GM23338 (cell line): Measurements from ENCODE around the gene C6orf136. TPM values are rescaled to one million over a fixed set of nuclear protein-coding genes. Genes with fewer than 3 reads are reported as not detected.

Experiments
- ATAC-seq: fragments of 200-7000 bp; cut with Tn5 transposase; 3 replicates; pipeline ENCODE4 v1.9.1; 2020
- DNase-seq: peaks from one replicate; pipeline ENCODE4 v3.0.0-alpha.2; 2015; ENCODE audit warnings: low spot score
- H2AFZ ChIP-seq: fragments of 200-600 bp; sonication (generic); 2 replicates; pipeline ENCODE4 v1.8.0; 2016; ENCODE audit warnings: antibody characterized with exemption, mild to moderate bottlenecking, moderate library complexity
- H3F3A ChIP-seq: fragments of 200-600 bp; sonication (generic); replicated peaks from 2 replicates; pipeline ENCODE4 v1.8.0; 2017; ENCODE audit warnings: antibody characterized with exemption, mixed run types, low read depth
- H3K27ac ChIP-seq: fragments of 200-600 bp; sonication (generic); 2 replicates; pipeline ENCODE4 v1.6.1; 2016; ENCODE audit warnings: low read depth
- H3K27me3 ChIP-seq: fragments of 200-600 bp; sonication (generic); 2 replicates; pipeline ENCODE4 v1.8.0; 2016; ENCODE audit warnings: mild to moderate bottlenecking, mixed run types, moderate library complexity; ENCODE audit not compliant: insufficient read depth
- H3K36me3 ChIP-seq: fragments of 200-600 bp; sonication (generic); 2 replicates; pipeline ENCODE4 v1.8.0; 2016; ENCODE audit warnings: mild to moderate bottlenecking; ENCODE audit not compliant: insufficient read depth
- H3K4me1 ChIP-seq: fragments of 200-600 bp; sonication (generic); 2 replicates; pipeline ENCODE4 v1.8.0; 2016; ENCODE audit warnings: mild to moderate bottlenecking, moderate library complexity; ENCODE audit not compliant: insufficient read depth
- H3K4me2 ChIP-seq: fragments of 200-600 bp; sonication (generic); 2 replicates; pipeline ENCODE4 v1.7.1; 2017; ENCODE audit warnings: mixed run types
- H3K4me3 ChIP-seq: fragments of 200-600 bp; sonication (generic); 2 replicates; pipeline ENCODE4 v1.6.1; 2016; ENCODE audit warnings: mixed run types
- H3K79me2 ChIP-seq: fragments of 200-600 bp; sonication (generic); replicated peaks from 2 replicates; pipeline ENCODE4 v1.8.0; 2017; ENCODE audit warnings: mild to moderate bottlenecking; ENCODE audit not compliant: insufficient read depth
- H3K9me2 ChIP-seq: fragments of 200-600 bp; sonication (generic); 2 replicates; pipeline ENCODE4 v1.8.0; 2017; ENCODE audit not compliant: insufficient read depth
- H4K20me1 ChIP-seq: fragments of 200-600 bp; sonication (generic); replicated peaks from 2 replicates; pipeline ENCODE4 v1.8.0; 2017; ENCODE audit warnings: mild to moderate bottlenecking; ENCODE audit not compliant: insufficient read depth
- H3K27ac Mint-ChIP-seq: 2 replicates; pipeline ENCODE4 v1.8.0; 2020; ENCODE audit warnings: inconsistent platforms, mild to moderate bottlenecking, moderate library complexity, mixed read lengths
- H3K27me3 Mint-ChIP-seq: 3 replicates; pipeline ENCODE4 v1.8.0; 2022; ENCODE audit warnings: low read depth, mild to moderate bottlenecking, moderate library complexity, mixed read lengths, inconsistent platforms; ENCODE audit not compliant: insufficient read depth, poor library complexity
- H3K36me3 Mint-ChIP-seq: 3 replicates; pipeline ENCODE4 v1.8.0; 2021; ENCODE audit warnings: low read depth, mild to moderate bottlenecking, inconsistent platforms, moderate library complexity, mixed read lengths
- H3K4me1 Mint-ChIP-seq: 3 replicates; pipeline ENCODE4 v1.8.0; 2020; ENCODE audit warnings: mild to moderate bottlenecking, inconsistent platforms, mixed read lengths
- H3K4me3 Mint-ChIP-seq: 3 replicates; pipeline ENCODE4 v1.8.0; 2021; ENCODE audit warnings: moderate library complexity, mild to moderate bottlenecking, inconsistent platforms, mixed read lengths
- H3K9me3 Mint-ChIP-seq: 3 replicates; pipeline ENCODE4 v1.8.0; 2020; ENCODE audit warnings: moderate library complexity, mild to moderate bottlenecking, inconsistent platforms, mixed read lengths
- CREB1 ChIP-seq: fragments of 250-450 bp; sonication (Bioruptor Pico); IDR thresholded peaks from 2 replicates; pipeline ENCODE4 v1.5.0; 2020; ENCODE audit warnings: low read depth, mild to moderate bottlenecking, moderate library complexity
- CTCF ChIP-seq, 2 experiments: fragments of 200-600 bp in 1 of 2; sonication (generic) in 1 of 2; conservative IDR thresholded peaks; 2 replicates each; pipeline versions ENCODE4 v1.5.1 to v1.6.1; 2016 to 2017; ENCODE audit warnings: antibody characterized with exemption in 2 of 2, low read depth in 2 of 2, mild to moderate bottlenecking in 2 of 2, moderate library complexity in 1 of 2
- ETS1 ChIP-seq: IDR thresholded peaks from 2 replicates; pipeline ENCODE4 v1.6.1; 2016; ENCODE audit warnings: antibody characterized with exemption
- EZH2 ChIP-seq: fragments of 200-600 bp; sonication (generic); IDR thresholded peaks from one replicate; pipeline ENCODE4 v1.8.0; 2017; ENCODE audit warnings: antibody characterized with exemption, mild to moderate bottlenecking, low read depth; ENCODE audit not compliant: unreplicated experiment
- EZH2phosphoT487 ChIP-seq: fragments of 200-600 bp; sonication (generic); IDR thresholded peaks from one replicate; pipeline ENCODE4 v1.8.1; 2018; ENCODE audit warnings: antibody characterized with exemption; ENCODE audit not compliant: unreplicated experiment
- JUNB ChIP-seq: IDR thresholded peaks from one replicate; pipeline ENCODE4 v1.6.1; 2016; ENCODE audit warnings: antibody characterized with exemption; ENCODE audit not compliant: unreplicated experiment
- NANOG ChIP-seq: IDR thresholded peaks from 2 replicates; pipeline ENCODE4 v1.6.1; 2016; ENCODE audit warnings: antibody characterized with exemption, borderline replicate concordance
- POLR2AphosphoS5 ChIP-seq: IDR thresholded peaks from 2 replicates; pipeline ENCODE4 v1.6.1; 2016; ENCODE audit warnings: antibody characterized with exemption, low read depth
- REST ChIP-seq: IDR thresholded peaks from one replicate; pipeline ENCODE4 v1.6.1; 2018; ENCODE audit warnings: antibody characterized with exemption; ENCODE audit not compliant: unreplicated experiment
- STAT1 ChIP-seq: IDR thresholded peaks from one replicate; pipeline ENCODE4 v1.6.1; 2016; ENCODE audit warnings: antibody characterized with exemption; ENCODE audit not compliant: unreplicated experiment
- ZNF114 ChIP-seq: fragments of 250-450 bp; sonication (Bioruptor Pico); IDR thresholded peaks from 2 replicates; pipeline ENCODE4 v1.5.0; 2020; ENCODE audit warnings: mild to moderate bottlenecking, moderate library complexity
- ZNF331 ChIP-seq: fragments of 250-450 bp; sonication (Bioruptor Pico); IDR thresholded peaks from 2 replicates; pipeline ENCODE4 v1.5.0; 2020; ENCODE audit warnings: low read depth, mild to moderate bottlenecking, moderate library complexity
- ZNF462 ChIP-seq: fragments of 250-450 bp; sonication (Bioruptor Pico); IDR thresholded peaks from 2 replicates; pipeline ENCODE4 v1.5.0; 2020; ENCODE audit warnings: mild to moderate bottlenecking, moderate library complexity
- polyA plus RNA-seq: library from polyadenylated mRNA; unstranded; fragments of >200 nt; fragmentation: Nextera tagmentation; extraction: Ambion mirVana; gene quantifications from 2 replicates; pipeline ENCODE4 v1.2.1, GENCODE V29; 2016
- total RNA-seq: library from RNA; depleted of rRNA; stranded (reverse); fragments of >200 nt; shearing (Covaris generic); gene quantifications from 2 replicates; pipeline ENCODE4 v1.2.3, GENCODE V29; 2014

C6orf136 gene
- total and polyA plus RNA-seq, 2 experiments from 2014 or later, result 12.5 to 27.5 TPM

- no peak overlapping the region for H3K27ac ChIP-seq
- Mint-ChIP-seq H3K4me1 (peaks cover 11% of the 10 kb centered on the region), H3K4me3 (no peak overlapping the region), H3K27me3 (peaks cover 13% of the 10 kb centered on the region), H3K36me3 (peaks cover 58% of the 10 kb centered on the region), H3K9me3 (no peaks in the 10 kb centered on the region), H3K27ac (no peak overlapping the region)
- peaks cover 7% of the 10 kb centered on the region; the same call in 1 of the 2 replicates for H3F3A ChIP-seq
- peaks cover 7% of the 10 kb centered on the region; the same call in 1 of the 2 replicates for H4K20me1 ChIP-seq
- no peak overlapping the region for H3K4me3 ChIP-seq
- ATAC-seq, result no peak
- no peak overlapping the region for H3K4me2 ChIP-seq
- no peak for TF ChIP-seq JUNB
- no peak for TF ChIP-seq ETS1
- no peak for TF ChIP-seq CREB1
- no peak for TF ChIP-seq ZNF331
- TF ChIP-seq NANOG, result no peak
- TF ChIP-seq ZNF114 (CRISPR knock-in tag), result no peak
- TF ChIP-seq STAT1, result no peak
- TF ChIP-seq ZNF462 (CRISPR knock-in tag), result no peak
- TF ChIP-seq EZH2, result no peak
- TF ChIP-seq REST, result no peak
- no peak for TF ChIP-seq CTCF (conservative IDR thresholded peaks at IDR 0.05; ENCODE audit: low read depth in 2 of 2)
- TF ChIP-seq POLR2AphosphoS5, result no peak
- no peak for TF ChIP-seq EZH2phosphoT487
- no peak overlapping the region for H2AFZ ChIP-seq
- H3K9me2 ChIP-seq, result no peaks in the 10 kb centered on the region
- DNase-seq, result no peak
- peaks cover 17% of the 10 kb centered on the region for H3K79me2 ChIP-seq
- H3K4me1 ChIP-seq, result peaks cover 11% of the 10 kb centered on the region
- peaks cover 18% of the 10 kb centered on the region for H3K36me3 ChIP-seq
- H3K27me3 ChIP-seq, result no peaks in the 10 kb centered on the region
These were observed 4.2 kb downstream of the C6orf136 start for GRCh38 chr6:30651143-30651542.
